RWPE1 (cell line): ENCODE results near the gene TAB2.

ENCODE experiments used
- CTCF ChIA-PET: fragments of 350-600 bp; sonication (Branson Sonifier 250); formaldehyde crosslinking; extraction: SDS; loops from one replicate; lab custom pipeline; 2021; lab: Yijun Ruan, JAX
- POLR2A ChIA-PET: fragments of 400-600 bp; formaldehyde crosslinking; extraction: SDS; loops from one replicate; lab custom pipeline; 2020; ENCODE audit warnings: antibody characterized with exemption; ENCODE audit not compliant: low non-redundant PET; lab: Yijun Ruan, JAX
- DNase-seq: peaks from one replicate; pipeline ENCODE4 v3.0.0; 2012; ENCODE audit warnings: low spot score
- H3K27ac ChIP-seq: fragments of 450-650 bp; 2 replicates; pipeline ENCODE4 v1.5.1; 2017
- TF ChIP-seq, protein P1 (sequence below): fragments of 450-650 bp; conservative IDR thresholded peaks from 2 replicates; pipeline ENCODE4 v1.5.1; 2017; ENCODE audit warnings: low read depth, mild to moderate bottlenecking

TAB2 gene

DNA sequence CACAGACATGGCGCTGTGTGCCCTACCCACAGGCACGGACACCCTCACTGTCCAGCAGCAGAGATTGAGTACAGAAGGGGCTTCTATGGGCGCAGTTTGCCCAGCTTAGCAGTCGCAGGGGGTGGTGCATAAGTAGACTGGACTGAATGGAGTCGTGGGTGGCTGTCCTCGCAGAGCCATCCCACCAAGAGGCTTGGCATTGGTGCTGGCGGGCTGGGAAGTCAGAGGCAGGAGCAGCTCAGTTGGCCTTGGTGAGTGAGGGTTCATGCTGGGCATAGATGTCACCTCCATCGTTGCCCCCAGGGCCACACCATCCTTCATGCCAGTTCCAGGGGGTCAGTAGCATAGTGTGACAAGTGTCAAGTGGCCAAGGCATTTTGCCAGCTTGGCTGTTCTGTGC is 107.7 kb downstream of the TAB2 start:
- DNase-seq, result no peak
- ChIA-PET CTCF (interaction anchor here (0.7 kb wide), 1 partner anchor 9 kb away, joined by 3 read pairs; no protein-coding TSS in a partner anchor), POLR2A (no interaction called here)
- TF ChIP-seq, protein P1, sequence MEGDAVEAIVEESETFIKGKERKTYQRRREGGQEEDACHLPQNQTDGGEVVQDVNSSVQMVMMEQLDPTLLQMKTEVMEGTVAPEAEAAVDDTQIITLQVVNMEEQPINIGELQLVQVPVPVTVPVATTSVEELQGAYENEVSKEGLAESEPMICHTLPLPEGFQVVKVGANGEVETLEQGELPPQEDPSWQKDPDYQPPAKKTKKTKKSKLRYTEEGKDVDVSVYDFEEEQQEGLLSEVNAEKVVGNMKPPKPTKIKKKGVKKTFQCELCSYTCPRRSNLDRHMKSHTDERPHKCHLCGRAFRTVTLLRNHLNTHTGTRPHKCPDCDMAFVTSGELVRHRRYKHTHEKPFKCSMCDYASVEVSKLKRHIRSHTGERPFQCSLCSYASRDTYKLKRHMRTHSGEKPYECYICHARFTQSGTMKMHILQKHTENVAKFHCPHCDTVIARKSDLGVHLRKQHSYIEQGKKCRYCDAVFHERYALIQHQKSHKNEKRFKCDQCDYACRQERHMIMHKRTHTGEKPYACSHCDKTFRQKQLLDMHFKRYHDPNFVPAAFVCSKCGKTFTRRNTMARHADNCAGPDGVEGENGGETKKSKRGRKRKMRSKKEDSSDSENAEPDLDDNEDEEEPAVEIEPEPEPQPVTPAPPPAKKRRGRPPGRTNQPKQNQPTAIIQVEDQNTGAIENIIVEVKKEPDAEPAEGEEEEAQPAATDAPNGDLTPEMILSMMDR, result no peak
- H3K27ac ChIP-seq, result no peak overlapping the region

DNA sequence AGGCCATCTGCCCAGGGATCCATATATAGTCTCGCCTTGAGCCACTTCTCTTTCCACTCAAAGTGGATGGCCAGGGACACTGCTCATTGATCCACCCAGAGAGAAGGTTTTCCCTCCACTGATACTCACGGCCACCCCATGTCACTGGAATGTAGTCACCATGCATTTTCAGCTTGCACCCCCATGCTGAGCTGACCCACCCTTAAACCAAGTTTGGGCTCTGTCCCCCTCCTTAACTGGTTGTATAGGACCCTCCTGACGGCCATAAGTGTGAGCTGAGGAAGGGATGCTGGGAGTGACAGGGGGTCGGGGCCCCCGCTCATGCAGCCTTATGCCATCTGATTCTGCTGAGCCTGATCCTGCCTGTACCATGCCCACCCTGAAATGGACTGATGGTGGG is 108.2 kb downstream of the TAB2 start:
- TF ChIP-seq, protein P1, result no peak
- no peak overlapping the region for H3K27ac ChIP-seq
- ChIA-PET POLR2A (no interaction called here), CTCF (interaction anchor here (0.6 to 0.7 kb wide), 2 partner anchors 8 to 532 kb away, joined by 3 read pairs; no protein-coding TSS in a partner anchor)
- DNase-seq, result no peak

DNA sequence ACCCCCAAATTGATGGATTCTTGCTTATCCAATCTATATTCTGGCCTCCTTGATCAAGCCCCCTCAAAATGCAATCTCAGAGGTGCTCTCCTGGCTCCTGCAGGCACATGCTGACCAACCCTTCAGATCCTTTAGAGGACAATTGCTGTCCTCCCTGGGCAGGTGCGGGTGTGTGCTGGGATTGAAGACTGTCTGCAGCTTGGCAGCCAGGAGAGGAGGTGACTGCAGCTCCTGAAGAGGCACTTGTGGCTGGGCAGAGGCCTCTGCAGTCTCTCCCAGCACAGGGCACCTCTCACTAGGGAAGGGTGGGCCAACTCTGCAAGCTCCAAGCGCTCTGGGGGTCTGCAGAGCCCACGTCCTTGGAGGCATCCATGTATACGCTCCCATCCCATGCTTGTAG is 111.1 kb downstream of the TAB2 start:
- H3K27ac ChIP-seq, result no peak overlapping the region
- no peak for DNase-seq
- ChIA-PET POLR2A (no interaction called here), CTCF (interaction anchor here (0.6 kb wide), 1 partner anchor 181 kb away, joined by 3 read pairs; no protein-coding TSS in a partner anchor)
- TF ChIP-seq, protein P1, result no peak

DNA sequence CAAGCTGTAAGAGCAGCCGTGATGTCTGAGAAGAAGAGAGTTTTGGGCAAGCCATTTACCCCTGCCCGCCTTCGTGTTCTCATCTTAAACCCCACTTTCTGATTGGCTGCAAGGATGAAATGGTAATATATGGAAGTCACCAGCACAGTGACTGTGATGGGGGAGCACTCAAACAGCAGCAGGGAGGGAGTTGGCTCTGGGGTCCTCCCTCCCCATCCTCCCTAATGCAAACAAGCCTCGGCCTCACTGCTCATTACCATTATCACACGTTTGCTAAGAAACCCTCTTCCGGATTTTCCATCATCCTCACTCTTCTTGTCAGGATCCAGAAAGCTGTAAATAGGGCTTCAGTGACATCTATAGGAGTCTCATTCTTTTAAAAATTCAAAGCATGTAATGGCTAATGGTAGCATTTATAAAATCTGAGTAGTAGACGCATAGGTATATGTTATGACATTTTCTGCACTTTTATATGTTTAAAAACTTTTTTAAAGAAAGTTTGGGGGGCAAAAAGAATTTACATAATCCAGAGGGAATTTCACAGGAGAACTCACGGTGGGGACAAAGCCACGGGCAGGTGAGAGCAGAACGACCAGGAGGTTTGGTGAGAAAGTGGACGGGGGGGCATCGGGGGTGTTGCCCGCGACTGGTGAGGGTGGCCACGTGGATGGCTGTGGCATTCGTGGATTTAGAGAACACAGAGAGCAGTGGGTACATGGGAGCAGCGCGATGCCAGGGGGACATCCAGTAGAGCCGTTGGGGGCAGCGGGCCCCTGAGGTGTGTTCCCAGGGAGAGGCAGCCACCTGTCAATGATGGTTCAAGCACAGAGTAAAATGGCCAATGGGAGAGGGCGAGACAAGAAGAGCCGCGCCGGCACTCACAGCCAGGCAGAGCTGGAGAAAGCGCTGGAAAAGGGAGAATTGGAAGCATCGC is 112.2 kb downstream of the TAB2 start:
- POLR2A ChIA-PET, result no interaction called here
- CTCF ChIA-PET, result interaction anchor here (0.5 to 0.9 kb wide), 3 partner anchors 104 to 426 kb away, joined by 3 to 4 read pairs (median 3); no protein-coding TSS in a partner anchor

DNA sequence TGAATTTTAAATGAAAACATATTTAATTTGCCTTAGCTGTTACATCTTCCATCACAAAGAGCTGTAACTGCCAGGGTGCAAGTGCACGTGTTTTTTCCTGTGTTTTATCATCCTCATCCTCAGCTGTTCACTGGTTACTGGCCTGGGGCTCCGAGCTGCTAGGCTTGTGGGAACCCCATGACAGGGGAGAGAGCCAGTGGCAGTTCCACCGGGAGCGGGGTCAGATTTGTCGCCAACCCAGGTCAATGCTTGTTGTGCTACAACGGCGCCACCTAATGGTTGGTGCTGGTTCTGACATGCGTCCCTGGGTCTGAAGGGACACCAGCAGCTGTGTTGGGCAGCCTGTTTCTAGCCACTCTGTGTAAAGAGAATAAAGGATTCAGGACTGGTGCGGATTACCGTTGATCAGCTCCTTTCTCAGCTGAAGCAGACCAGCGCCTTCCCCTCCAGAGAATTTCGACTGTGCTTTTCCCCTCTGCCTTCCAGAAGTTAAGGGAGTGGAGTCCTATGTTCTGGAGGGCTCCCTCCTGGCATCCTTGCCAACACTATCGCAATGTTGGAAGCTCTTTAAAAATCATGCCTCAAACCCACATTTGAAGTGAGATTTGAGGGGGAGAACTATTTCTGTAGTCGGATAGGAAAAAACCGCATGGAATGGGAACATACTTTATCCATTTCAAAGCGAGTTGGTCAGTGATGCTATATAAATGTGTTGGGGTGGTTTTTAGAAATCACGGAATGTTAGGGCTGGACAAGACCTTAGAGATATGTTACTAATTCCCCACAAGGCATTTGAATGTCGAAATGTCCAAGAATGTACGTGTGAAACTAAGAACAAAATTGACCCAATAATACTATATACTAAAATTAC is 114.6 kb downstream of the TAB2 start:
- H3K27ac ChIP-seq, result no peak overlapping the region
- ChIA-PET CTCF (interaction anchor here (0.5 to 2.1 kb wide), 42 partner anchors 9 to 1035 kb away, joined by 3 to 23 read pairs (median 4); partner anchors contain the start of gene TAB2), POLR2A (no interaction called here)
- DNase-seq, result peak; percentile 87
- TF ChIP-seq, protein P1, result peak; percentile 92

More for the DNA sequence above, 112.2 kb downstream of the TAB2 start:
- no peak for DNase-seq
- H3K27ac ChIP-seq, result no peak overlapping the region
- TF ChIP-seq, protein P1, result no peak

DNA sequence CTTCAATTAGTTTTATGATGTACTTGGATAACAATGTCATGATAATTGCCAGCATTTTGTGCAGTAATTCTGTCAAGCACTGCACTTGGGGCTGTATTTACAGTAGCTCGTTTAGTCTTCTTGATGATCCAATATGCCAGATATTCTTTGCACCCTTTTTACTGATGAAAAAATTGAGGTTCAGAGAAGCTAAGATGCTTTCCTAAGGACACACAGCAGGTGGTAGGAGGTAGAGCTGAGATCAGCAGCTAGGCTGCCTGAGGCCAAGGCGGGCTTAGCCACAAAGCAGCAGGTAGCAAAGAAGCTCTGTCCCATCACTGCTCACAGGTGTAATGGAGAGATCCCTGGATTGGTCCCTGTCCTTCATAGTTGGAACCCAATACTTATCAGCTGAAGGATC is 115.9 kb downstream of the TAB2 start:
- no peak for DNase-seq
- CTCF ChIA-PET, result interaction anchor here (0.6 to 2.1 kb wide), 3 partner anchors 386 to 405 kb away, joined by 3 to 23 read pairs (median 5); no protein-coding TSS in a partner anchor
- POLR2A ChIA-PET, result no interaction called here
- TF ChIP-seq, protein P1, result no peak
- no peak overlapping the region for H3K27ac ChIP-seq
